ENCODE measurements around the gene ENTPD6. TPM values are rescaled to one million over a fixed set of nuclear protein-coding genes. Genes with fewer than 3 reads are reported as not detected.
"Not testable (repeated sequence)": the region's sequence is repeated elsewhere in the genome, so short reads cannot be mapped to it uniquely, and the experiment has no call there.

ENTPD6 gene
- total RNA-seq (2014; rRNA removed; shearing (Covaris generic)): 45.4 and 51.2 TPM in 2 replicates

DNA sequence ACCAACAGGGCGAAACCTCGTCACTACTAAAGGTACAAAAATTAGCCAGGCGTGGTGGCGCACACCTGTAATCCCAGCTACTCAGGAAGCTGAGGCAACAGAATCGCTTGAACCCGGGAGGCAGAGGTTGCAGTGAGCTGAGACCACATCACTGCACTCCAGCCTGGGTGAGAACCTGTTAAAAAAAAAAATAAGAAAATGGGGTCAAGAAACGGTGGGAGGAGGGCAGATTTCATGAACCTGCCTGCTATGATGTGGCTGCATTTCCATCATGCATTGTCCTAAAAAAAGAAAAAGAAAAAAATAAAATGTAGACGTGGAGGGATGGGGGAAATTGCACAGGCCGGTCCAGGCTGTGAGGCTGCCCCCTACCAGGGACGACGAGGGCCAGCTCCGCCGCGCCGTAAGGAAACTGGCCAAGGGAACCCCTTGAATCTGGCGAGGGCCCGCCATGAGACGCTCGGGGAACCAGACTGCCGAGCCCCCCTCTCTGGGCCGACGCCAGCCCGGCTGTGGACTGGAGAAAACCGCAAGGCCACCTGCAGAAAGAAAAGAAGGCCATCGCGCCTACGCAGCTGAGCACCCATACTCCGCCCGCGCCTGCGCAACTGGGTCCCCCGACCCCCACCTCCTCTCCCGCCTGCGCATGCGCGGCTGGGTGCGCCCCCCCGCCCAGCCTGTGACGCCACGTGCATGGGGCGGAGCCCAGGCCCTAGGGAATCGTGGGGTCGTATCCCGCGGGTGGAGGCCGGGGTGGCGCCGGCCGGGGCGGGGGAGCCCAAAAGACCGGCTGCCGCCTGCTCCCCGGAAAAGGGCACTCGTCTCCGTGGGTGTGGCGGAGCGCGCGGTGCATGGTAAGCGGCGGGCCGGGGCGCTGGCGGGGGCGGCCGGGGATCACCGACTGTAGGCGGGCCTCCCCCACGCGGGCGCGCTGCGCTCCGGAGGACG lies at the start of gene ENTPD6:
Gene ENTPD6, plus strand, starts transcription at position 699 of the 948 bp plus-strand sequence. CDS start 10,825 bp downstream, outside the sequence.
- peaks cover 5% of the 10 kb centered on the region for H3K27me3 ChIP-seq (ENCODE audit: control insufficient read depth, insufficient read depth, low read length)
- H3K36me3 ChIP-seq (replicated peaks; ENCODE audit: control insufficient read depth, insufficient read depth, low read length): no peaks in the 10 kb centered on the region
- peak; percentile 98 for DNase-seq
- H3K4me3 ChIP-seq (ENCODE audit: insufficient read depth, low read depth, low read length): peak within 1 kb of the TSS; percentile 86

GRCh38 chr20:25146976-25147375 lies 48.5 kb upstream of the ENTPD6 start:
- H3K4me3 ChIP-seq (ENCODE audit: insufficient read depth, low read depth, low read length): no peak overlapping the region
- H3K27me3 ChIP-seq (ENCODE audit: control insufficient read depth, insufficient read depth, low read length): peaks cover 5% of the 10 kb centered on the region; the same call in 1 of the 2 replicates
- DNase-seq: peak; percentile 32
- H3K36me3 ChIP-seq (replicated peaks; ENCODE audit: control insufficient read depth, insufficient read depth, low read length): no peaks in the 10 kb centered on the region

GRCh38 chr20:25147716-25148115 lies 47.8 kb upstream of the ENTPD6 start:
- H3K27me3 ChIP-seq (ENCODE audit: control insufficient read depth, insufficient read depth, low read length): peaks cover 5% of the 10 kb centered on the region; the same call in 1 of the 2 replicates
- no peak overlapping the region for H3K4me3 ChIP-seq (ENCODE audit: insufficient read depth, low read depth, low read length)
- peak; percentile 51 for DNase-seq

GRCh38 chr20:25148181-25148981 lies 47.1 kb upstream of the ENTPD6 start:
- peak; percentile 69 for DNase-seq
- Histone ChIP-seq H3K27me3 (ENCODE audit: control insufficient read depth, insufficient read depth, low read length) (peaks cover 5% of the 10 kb centered on the region; the same call in 1 of the 2 replicates), H3K36me3 (replicated peaks; ENCODE audit: control insufficient read depth, insufficient read depth, low read length) (no peaks in the 10 kb centered on the region), H3K4me3 (ENCODE audit: insufficient read depth, low read depth, low read length) (peak overlapping the region; percentile 10; the same call in 1 of the 2 replicates)

More at GRCh38 chr20:25147716-25148115, 47.8 kb upstream of the ENTPD6 start:
- no peaks in the 10 kb centered on the region for H3K36me3 ChIP-seq (replicated peaks; ENCODE audit: control insufficient read depth, insufficient read depth, low read length)

- DNase-seq: no peak
- peaks cover 5% of the 10 kb centered on the region; the same call in 1 of the 2 replicates for H3K27me3 ChIP-seq (ENCODE audit: control insufficient read depth, insufficient read depth, low read length)
- no peak overlapping the region for H3K4me3 ChIP-seq (ENCODE audit: insufficient read depth, low read depth, low read length)
- no peaks in the 10 kb centered on the region for H3K36me3 ChIP-seq (replicated peaks; ENCODE audit: control insufficient read depth, insufficient read depth, low read length)
These were observed 46.3 kb upstream of the ENTPD6 start for GRCh38 chr20:25148982-25149846.

DNA sequence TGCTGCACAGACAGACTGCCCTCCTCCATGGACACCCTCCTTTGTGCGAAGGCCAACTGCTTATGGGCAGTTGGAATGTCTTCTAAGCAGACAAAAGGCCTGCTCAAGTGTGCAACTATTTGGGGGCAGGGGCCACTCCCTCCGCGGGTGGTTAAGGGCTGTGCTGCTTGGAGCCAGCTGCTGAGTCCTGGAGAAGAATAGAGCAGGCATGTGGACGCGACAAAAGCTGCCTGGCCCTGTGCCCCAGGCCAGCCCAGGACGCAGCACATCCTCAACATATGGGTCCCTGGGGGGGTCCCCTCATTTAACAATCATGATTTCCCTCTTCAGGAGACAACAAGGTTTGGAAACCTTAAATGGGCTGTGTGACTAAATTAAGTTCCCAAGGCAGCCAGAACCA lies 45.5 kb upstream of the ENTPD6 start:
- H3K27me3 ChIP-seq (ENCODE audit: control insufficient read depth, insufficient read depth, low read length): peaks cover 5% of the 10 kb centered on the region; the same call in 1 of the 2 replicates
- DNase-seq: no peak
- no peaks in the 10 kb centered on the region for H3K36me3 ChIP-seq (replicated peaks; ENCODE audit: control insufficient read depth, insufficient read depth, low read length)

DNA sequence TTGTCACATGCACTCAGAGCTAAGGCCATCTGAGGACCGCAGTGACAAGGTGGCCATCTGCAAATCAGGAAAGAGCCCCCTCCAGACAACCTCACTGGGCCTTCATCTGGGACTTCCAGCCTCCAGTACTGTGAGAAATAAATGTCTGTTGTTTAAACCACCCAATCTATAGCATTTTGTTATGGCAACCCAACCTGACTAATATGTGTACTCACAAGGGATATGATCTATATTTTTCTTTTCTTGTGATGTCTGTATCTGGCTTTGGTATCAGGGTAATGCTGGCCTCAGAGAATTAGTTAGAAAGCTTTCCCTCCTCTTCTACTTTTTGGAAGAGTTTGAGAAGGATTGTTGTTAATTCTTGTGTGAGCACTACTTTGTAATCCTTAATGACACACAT lies 37.5 kb upstream of the ENTPD6 start:
- H3K27me3 ChIP-seq (ENCODE audit: control insufficient read depth, insufficient read depth, low read length): no peaks in the 10 kb centered on the region
- no peaks in the 10 kb centered on the region for H3K36me3 ChIP-seq (replicated peaks; ENCODE audit: control insufficient read depth, insufficient read depth, low read length)
- no peak overlapping the region for H3K4me3 ChIP-seq (ENCODE audit: insufficient read depth, low read depth, low read length)
- DNase-seq: no peak

More for the DNA sequence above, 45.5 kb upstream of the ENTPD6 start:
- no peak overlapping the region for H3K4me3 ChIP-seq (ENCODE audit: insufficient read depth, low read depth, low read length)

DNA sequence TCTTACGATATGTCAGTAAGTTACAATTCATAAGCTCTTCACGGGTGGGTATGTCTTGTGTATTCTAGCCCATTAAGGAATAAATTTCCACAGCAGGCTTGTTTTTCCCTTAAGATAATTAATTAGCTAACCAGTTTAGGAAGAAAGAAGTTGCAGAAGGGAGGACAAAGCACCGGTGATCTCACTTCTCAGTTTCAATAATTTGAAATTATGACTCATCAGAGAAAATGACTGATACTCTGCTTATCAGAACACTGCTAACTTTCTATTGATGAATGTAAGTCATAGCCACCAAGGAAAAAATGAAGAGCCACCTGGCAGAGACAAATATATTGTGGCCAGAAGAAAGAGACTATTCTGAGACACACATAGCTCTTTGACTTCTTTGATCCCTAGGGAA lies 35.0 kb upstream of the ENTPD6 start:
- Histone ChIP-seq H3K27me3 (ENCODE audit: control insufficient read depth, insufficient read depth, low read length) (no peaks in the 10 kb centered on the region), H3K4me3 (ENCODE audit: insufficient read depth, low read depth, low read length) (no peak overlapping the region)

DNA sequence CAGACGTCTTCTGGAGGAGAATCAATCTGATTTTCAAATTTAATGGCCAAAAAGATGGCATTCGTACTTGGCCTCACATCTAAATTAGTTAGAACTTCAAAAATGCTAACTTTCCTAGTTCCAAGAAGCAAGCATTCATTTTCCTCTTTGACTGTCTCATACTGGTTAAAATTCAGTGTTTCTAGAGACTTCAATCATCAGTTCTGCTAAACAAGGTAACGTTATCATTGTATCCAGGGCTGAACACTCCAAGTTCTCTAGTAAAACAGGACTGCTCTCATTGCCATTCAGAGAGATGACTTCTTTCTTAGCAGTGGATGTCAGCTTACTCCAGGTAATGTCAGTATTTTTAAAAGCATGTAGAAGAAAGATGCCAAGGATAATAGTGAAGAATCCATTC lies 34.6 kb upstream of the ENTPD6 start:
- no peaks in the 10 kb centered on the region for H3K27me3 ChIP-seq (ENCODE audit: control insufficient read depth, insufficient read depth, low read length)
- no peak overlapping the region for H3K4me3 ChIP-seq (ENCODE audit: insufficient read depth, low read depth, low read length)
- DNase-seq: no peak
- no peaks in the 10 kb centered on the region for H3K36me3 ChIP-seq (replicated peaks; ENCODE audit: control insufficient read depth, insufficient read depth, low read length)

More for the DNA sequence above, 35.0 kb upstream of the ENTPD6 start:
- H3K36me3 ChIP-seq (replicated peaks; ENCODE audit: control insufficient read depth, insufficient read depth, low read length): no peaks in the 10 kb centered on the region
- DNase-seq: no peak

DNA sequence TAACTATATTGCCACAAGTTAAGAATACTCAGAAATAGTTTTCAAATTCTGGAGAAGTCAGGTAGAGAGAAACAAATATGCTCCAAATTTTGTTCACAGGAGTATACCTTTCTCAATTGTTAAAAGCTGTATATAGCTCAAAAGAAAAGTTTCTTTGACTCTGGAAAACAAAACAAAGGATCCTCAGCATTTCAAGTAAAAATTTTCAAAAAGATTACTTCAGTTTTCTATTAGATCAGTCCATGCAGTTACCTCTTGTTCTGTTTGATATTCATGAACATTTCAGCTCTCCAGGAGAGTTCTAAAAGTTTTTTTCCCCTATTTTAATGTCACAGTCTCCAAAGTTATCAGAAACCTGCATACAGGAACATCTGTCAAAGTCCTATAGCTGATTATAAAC lies 30.4 kb upstream of the ENTPD6 start:
- DNase-seq: no peak

DNA sequence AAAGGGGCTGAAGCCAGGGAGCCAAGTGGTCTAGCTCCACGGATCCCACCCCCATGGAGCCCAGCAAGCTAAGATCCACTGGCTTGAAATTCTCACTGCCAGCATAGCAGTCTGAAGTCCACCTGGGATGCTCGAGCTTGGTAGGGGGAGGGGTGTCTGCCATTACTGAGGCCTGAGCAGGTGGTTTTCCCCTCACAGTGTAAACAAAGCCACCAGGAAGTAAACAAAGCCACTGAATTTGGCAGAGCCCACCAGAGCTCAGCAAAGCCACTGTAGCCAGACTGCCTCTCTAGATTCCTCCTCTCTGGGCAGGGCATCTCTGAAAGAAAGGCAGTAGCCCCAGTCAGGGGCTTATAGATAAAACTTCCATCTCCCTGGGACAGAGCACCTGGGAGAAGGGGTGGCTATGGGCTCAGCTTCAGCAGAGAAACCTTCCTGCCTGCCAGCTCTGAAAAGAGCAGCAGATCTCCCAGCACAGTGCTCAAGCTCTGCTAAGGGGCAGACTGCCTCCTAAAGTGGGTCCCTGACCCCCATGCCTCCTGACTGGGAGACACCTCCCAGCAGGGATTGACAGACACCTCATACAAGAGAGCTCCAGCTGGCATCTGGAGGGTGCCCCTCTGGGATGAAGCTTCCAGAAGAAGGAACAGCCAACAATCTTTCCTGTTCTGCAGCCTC lies 29.3 kb upstream of the ENTPD6 start:
- not testable (repeated sequence) for H3K4me3 ChIP-seq (ENCODE audit: insufficient read depth, low read depth, low read length); H3K36me3 ChIP-seq (replicated peaks; ENCODE audit: control insufficient read depth, insufficient read depth, low read length); DNase-seq; H3K27me3 ChIP-seq (ENCODE audit: control insufficient read depth, insufficient read depth, low read length)

More for the DNA sequence above, 30.4 kb upstream of the ENTPD6 start:
- H3K36me3 ChIP-seq (replicated peaks; ENCODE audit: control insufficient read depth, insufficient read depth, low read length): no peaks in the 10 kb centered on the region
- H3K27me3 ChIP-seq (ENCODE audit: control insufficient read depth, insufficient read depth, low read length): no peaks in the 10 kb centered on the region
- H3K4me3 ChIP-seq (ENCODE audit: insufficient read depth, low read depth, low read length): no peak overlapping the region

- DNase-seq: no peak
These were observed 22.2 kb upstream of the ENTPD6 start for GRCh38 chr20:25173321-25173720.

GRCh38 chr20:25173886-25174308 lies 21.6 kb upstream of the ENTPD6 start:
- H3K4me3 ChIP-seq (ENCODE audit: insufficient read depth, low read depth, low read length): no peak overlapping the region
- H3K27me3 ChIP-seq (ENCODE audit: control insufficient read depth, insufficient read depth, low read length): no peaks in the 10 kb centered on the region
- H3K36me3 ChIP-seq (replicated peaks; ENCODE audit: control insufficient read depth, insufficient read depth, low read length): no peaks in the 10 kb centered on the region
- no peak for DNase-seq

More at GRCh38 chr20:25173321-25173720, 22.2 kb upstream of the ENTPD6 start:
- Histone ChIP-seq H3K4me3 (ENCODE audit: insufficient read depth, low read depth, low read length) (no peak overlapping the region), H3K27me3 (ENCODE audit: control insufficient read depth, insufficient read depth, low read length) (no peaks in the 10 kb centered on the region), H3K36me3 (replicated peaks; ENCODE audit: control insufficient read depth, insufficient read depth, low read length) (no peaks in the 10 kb centered on the region)
